ENCODE measurements around the gene TMEM244.
"Not testable (repeated sequence)": the region's sequence is repeated elsewhere in the genome, so short reads cannot be mapped to it uniquely, and the experiment has no call there.

GRCh38 chr6:129839562-129839961, 21.6 kb downstream of the TMEM244 start:
- not testable (repeated sequence) for TF ChIP-seq CTCF (IDR thresholded peaks at IDR 0.05 in 8 of 11, conservative IDR thresholded peaks at IDR 0.05 in 3 of 11); POLR2AphosphoS5 (IDR thresholded peaks at IDR 0.05)
